Measurements from ENCODE around the gene TRAF3IP1. TPM values are rescaled to one million over a fixed set of nuclear protein-coding genes. Genes with fewer than 3 reads are reported as not detected.
"Not testable (repeated sequence)": the region's sequence is repeated elsewhere in the genome, so short reads cannot be mapped to it uniquely, and the experiment has no call there.

Gene TRAF3IP1
- total RNA-seq, 1 experiment from 2014 or later: 12.7 TPM

- no peak for DNase-seq (ENCODE audit: low read depth)
Measured at GRCh38 chr2:238380336-238380735, 60.0 kb downstream of the TRAF3IP1 start.

- DNase-seq (ENCODE audit: low read depth): peak; percentile 77
Measured at GRCh38 chr2:238380785-238381184, 60.5 kb downstream of the TRAF3IP1 start.

- DNase-seq (ENCODE audit: low read depth): no peak
Measured at GRCh38 chr2:238381341-238382115, 61.2 kb downstream of the TRAF3IP1 start.

- DNase-seq (ENCODE audit: low read depth): no peak
Measured at GRCh38 chr2:238382381-238382781, 62.1 kb downstream of the TRAF3IP1 start.

GRCh38 chr2:238383135-238383534 is 62.8 kb downstream of the TRAF3IP1 start:
- no peak for DNase-seq (ENCODE audit: low read depth)

- no peak for DNase-seq (ENCODE audit: low read depth)
Measured at GRCh38 chr2:238383743-238384380, 63.5 kb downstream of the TRAF3IP1 start.

GRCh38 chr2:238387332-238387731 is 67.0 kb downstream of the TRAF3IP1 start:
- no peak for DNase-seq (ENCODE audit: low read depth)

GRCh38 chr2:238388794-238389193 is 68.5 kb downstream of the TRAF3IP1 start:
- DNase-seq (ENCODE audit: low read depth): no peak

- DNase-seq (ENCODE audit: low read depth): no peak
Measured at GRCh38 chr2:238389988-238390589, 69.8 kb downstream of the TRAF3IP1 start.

- DNase-seq (ENCODE audit: low read depth): no peak
Measured at GRCh38 chr2:238391042-238391689, 70.8 kb downstream of the TRAF3IP1 start.

GRCh38 chr2:238396663-238397062 is 76.3 kb downstream of the TRAF3IP1 start:
- no peak for DNase-seq (ENCODE audit: low read depth)

GRCh38 chr2:238397356-238397755 is 77.0 kb downstream of the TRAF3IP1 start:
- no peak for DNase-seq (ENCODE audit: low read depth)

GRCh38 chr2:238398577-238398976 is 78.3 kb downstream of the TRAF3IP1 start:
- DNase-seq (ENCODE audit: low read depth): no peak

GRCh38 chr2:238399094-238399493 is 78.8 kb downstream of the TRAF3IP1 start:
- no peak for DNase-seq (ENCODE audit: low read depth)

GRCh38 chr2:238401551-238401950 is 81.2 kb downstream of the TRAF3IP1 start:
- no peak for DNase-seq (ENCODE audit: low read depth)

- DNase-seq (ENCODE audit: low read depth): no peak
Measured at GRCh38 chr2:238403632-238404405, 83.5 kb downstream of the TRAF3IP1 start.

GRCh38 chr2:238404406-238405216 is 84.3 kb downstream of the TRAF3IP1 start:
- no peak for DNase-seq (ENCODE audit: low read depth)

- not testable (repeated sequence) for DNase-seq (ENCODE audit: low read depth)
Measured at GRCh38 chr2:238405217-238405555, 84.9 kb downstream of the TRAF3IP1 start.

GRCh38 chr2:238406221-238406997 is 86.1 kb downstream of the TRAF3IP1 start:
- no peak for DNase-seq (ENCODE audit: low read depth)

GRCh38 chr2:238406998-238407285 is 86.6 kb downstream of the TRAF3IP1 start:
- no peak for DNase-seq (ENCODE audit: low read depth)

All from M059J (cell line).